T-helper 9 cell (primary cell): ENCODE data around the gene KCTD6.

Experiments used
- DNase-seq: peaks from one replicate; pipeline ENCODE4 v3.0.0-alpha.2; 2020
- total RNA-seq, 2 donors: gene quantifications; one replicate each; lab custom pipeline; 2026; lab: John Stamatoyannopoulos, UW

The KCTD6 gene
- total RNA-seq, result 7.2 to 14.1 reads per million in 2 donors

DNA sequence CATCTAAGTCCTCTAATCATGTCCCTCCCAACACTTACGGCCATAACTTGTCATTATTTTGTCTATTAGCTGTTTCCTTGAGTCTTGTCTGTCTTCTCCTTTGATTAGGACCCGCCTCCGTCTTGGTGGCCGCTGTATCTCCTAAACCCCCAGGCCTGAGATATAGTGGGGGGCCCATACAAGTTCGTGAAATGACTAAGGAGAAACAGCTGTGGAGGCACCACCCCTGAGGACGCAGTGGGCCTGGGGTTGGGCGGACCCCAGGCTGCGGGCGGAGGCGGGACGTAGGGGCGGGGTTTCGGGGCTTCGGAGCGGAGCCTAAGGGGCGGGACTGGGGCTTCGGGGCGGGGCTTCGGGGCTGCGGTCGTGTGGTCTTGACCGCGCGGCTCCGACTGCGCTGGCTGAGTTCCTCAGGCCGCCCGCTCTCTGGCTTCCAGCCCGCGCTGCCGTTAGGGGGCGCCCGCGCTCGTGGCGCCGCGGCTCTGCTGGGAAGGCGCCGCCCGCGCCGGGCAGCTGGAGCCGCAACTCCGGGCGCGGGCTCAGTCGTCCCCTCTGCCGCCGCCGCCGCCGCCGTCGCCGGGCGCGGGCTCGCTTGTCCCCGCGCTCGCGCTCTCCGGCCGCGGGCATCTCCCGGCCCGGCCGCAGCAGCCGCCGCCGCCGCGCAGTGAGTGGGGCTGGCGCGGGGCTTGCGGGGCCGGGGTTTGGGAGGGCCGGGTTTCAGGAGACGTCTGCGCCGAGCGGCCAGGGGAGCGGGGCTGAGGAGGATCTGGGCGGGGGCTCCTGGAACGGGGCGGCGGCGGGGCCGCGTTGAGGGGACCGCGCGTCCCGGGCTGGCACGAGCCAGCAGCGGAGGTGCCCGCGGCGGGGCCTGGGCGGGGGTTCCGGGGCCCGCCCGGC, at the start of gene KCTD6:
TSS of gene KCTD6 (plus strand) at position 591 of the 897 bp plus-strand sequence. CDS start 6,660 bp downstream, outside the sequence.
- DNase-seq, result peak; percentile 82

DNA sequence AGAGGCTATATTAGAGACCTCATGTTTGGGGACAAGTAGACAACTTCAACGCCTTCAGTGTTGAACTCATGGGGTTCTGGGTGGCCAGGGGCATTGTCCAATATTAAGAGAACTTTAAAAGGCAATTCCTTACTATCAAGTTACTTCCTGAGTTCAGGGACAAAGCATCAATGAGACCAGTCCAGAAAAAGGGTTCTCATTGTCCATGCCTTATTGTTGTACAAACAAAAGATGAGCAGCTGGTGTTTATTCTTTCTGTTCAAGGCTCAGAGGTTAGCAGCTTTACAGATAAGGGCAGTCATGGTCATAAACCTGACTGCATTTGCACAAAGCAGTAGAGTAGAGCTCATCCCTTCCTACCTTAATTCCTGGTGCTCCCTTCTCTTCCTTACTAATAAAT, 39.7 kb upstream of the KCTD6 start:
- DNase-seq, result no peak

DNA sequence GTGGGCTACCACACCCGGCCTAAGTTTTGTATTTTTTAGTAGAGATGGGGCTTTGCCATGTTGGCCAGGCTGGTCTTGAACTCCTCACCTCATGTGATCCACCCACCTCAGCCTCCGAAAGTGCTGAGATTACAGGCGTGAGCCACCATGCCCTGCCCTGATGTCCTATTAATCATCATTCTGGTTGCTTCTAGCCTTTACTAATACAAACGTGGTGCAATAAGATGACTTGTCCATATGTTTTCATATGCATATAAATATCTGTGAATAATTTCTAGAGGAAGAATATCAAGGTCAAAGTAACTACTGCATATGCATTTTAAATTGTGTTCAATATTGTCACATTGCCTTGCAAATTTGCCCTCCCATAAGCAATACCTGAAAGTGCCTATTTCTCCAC, 32.7 kb upstream of the KCTD6 start:
- no peak for DNase-seq

DNA sequence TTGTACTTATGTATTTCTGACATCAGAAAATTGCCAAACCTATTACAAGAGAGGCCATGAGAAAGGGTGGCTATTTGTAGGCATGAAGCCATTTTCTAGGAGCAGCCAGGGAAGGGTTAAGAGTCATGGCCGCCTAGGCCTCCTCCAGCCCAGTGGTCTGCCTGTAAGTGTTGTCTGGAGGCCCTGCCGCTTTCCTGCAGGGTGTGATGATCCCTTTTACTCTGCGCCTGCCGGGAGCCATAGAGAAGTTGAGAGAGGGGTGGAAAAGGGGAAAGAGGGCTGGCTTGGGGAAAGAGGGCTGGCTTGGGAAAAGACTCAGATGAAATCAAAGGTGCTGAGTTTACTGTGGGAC, 29.1 kb upstream of the KCTD6 start:
- no peak for DNase-seq

GRCh38 chr3:58463181-58463941, 28.5 kb upstream of the KCTD6 start:
- peak; percentile 42 for DNase-seq

GRCh38 chr3:58463942-58464271, 28.0 kb upstream of the KCTD6 start:
- DNase-seq, result no peak

- DNase-seq, result no peak
Observed at GRCh38 chr3:58464866-58465265, 27.0 kb upstream of the KCTD6 start.

- no peak for DNase-seq
Observed at GRCh38 chr3:58466899-58467563, 24.9 kb upstream of the KCTD6 start.

DNA sequence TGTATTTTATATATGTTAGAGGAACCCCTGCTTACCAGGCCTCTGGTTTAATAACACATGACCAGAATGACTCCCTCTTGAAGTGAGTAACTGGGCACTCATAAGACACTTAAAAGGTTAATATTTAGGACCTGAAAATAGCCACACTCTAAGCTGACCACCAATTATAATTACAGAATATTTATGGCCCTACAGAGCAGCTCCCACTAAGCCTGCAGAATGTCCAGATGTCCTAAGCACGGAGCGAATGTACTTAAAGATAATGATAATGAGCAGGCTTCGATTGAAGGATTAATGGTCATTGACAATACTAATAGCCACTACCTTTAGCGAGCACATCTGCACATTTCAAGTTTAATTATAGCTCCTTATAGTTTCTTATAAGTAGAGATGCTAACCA, 22.8 kb upstream of the KCTD6 start:
- DNase-seq, result no peak

- no peak for DNase-seq
Observed at GRCh38 chr3:58470363-58471024, 21.4 kb upstream of the KCTD6 start.

DNA sequence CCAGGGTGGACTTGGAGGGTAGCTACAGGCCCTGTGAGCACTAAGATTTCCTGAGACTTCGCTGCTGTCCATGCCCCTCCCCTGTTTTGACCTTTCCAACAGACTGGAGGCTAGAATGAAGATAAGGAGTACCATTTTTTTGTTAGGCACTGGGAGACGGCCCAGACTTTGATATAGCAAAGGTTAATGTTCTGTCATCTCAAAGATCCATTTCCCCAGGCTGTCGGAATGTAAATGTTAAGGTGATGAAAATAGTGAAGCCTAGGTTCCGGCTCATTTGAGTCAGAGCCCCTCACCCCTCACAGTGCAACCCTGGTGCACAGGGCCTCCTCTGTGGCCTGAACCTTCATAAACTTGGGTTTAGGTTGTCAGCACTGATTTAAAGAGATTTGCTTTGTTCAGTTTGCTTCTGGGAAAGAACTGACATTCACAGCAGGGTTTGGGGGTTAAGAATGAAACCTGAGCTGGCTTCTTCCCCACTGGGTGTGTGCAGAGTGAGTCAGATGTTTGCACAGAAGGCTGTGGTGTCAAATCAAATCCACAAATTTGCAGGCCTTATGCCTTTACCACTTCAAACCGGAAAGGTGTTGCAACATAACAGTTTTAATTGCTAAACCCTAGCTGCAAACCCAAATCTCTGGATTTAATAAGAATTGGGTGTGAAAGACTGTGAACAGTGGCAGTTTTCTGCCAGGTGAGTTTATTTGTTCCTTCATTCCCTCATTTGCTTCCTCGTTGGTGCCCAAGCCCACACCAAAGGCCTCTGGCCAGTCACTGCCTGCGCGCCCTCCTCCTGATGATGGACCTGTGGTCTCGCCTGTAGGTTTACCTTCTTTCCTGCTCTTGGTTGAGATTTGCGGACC, 20.6 kb upstream of the KCTD6 start:
- no peak for DNase-seq

GRCh38 chr3:58473275-58473674, 18.6 kb upstream of the KCTD6 start:
- no peak for DNase-seq

DNA sequence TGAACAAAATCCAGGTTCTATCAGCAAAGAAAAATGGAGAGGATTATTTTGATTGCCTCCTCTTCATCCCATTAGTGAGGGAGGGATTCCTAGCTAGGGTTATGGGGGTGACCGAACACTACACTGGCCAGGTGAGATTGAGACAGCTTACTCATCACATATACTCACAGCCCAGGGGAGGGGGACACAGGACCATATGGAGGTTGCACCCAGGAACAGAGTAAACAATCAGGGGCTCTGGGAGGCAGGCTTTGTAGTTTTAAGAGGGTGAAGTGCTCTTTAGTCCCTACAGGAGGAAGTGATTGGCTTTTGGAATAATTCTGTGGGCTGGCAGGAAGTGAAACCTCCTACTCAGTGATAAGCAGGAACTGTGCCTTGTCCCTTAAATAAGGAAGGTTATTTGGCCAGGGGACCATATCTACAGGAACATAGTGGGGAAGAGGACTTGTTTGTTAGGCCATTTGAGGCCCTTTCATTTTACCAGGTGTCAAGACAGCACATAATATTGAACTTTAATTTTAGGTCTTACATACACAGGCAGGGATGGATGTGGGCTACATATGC, 17.5 kb upstream of the KCTD6 start:
- no peak for DNase-seq

GRCh38 chr3:58474967-58475578, 16.8 kb upstream of the KCTD6 start:
- DNase-seq, result no peak

- DNase-seq, result no peak
Observed at GRCh38 chr3:58478781-58479180, 13.1 kb upstream of the KCTD6 start.

GRCh38 chr3:58480309-58480708, 11.6 kb upstream of the KCTD6 start:
- no peak for DNase-seq

DNA sequence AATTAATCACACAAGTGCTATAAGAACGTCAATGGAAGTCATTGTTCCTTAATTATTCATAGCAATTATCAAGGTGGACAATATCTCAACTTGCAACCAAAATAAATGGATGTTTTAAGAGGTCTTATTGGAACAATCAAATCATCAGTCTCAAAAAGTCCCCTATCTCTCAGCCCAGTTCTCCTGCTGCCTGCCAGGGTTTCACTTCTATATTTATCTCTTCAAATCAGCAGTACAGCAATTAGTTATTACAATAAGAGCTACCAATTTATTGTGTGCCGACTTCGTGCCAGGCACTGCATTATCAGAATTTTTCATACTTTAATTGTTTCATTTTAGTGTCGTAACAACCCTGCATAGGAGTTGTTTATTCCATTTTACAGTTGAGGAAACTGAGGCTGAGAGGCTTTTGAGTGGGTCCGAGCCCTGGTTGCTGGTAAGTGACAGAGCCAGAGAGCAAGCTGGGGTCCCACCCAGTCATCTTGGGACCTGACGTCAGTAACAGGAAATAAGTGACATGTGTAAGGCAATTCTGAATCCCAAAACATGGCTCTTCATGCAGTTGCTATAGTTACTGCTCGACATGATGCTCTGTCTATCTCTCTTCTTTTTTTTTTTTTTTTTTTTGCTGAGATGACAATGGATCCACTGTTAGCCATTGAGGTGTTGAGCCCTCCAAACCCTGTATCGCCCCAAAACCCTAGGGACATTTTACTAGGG, 8.8 kb upstream of the KCTD6 start:
- DNase-seq, result no peak

DNA sequence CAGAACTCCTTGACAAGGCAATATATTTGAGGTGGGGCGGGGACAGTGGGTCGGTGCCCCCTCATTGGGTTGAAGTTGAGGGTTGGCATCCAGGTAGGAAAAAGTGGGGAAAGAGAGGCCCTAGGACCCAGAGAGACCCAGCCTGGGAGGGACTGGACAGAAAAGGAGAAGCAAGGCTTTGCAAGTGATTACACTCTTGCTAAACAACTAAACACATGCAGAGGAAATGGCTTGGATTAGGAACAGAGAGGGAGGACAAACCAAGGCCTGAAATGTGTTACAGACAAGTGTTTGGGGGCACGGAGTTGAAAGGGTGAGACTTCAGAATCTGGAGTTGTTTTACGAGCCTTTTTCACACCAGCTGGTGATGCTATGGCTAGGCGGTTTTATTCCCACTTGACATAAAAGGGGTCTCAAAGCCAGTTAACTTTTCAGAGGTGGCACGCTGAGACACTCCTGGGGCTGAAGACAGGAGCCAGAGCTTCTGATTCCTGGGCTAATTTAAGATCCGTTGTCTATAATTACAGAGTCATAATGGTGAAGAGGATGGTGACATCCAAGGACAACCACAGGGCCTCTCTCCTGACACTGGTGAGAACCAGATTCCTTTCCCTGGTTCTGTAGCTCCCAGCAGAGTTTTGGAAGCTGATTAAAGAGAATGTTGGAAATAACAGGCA, 7.7 kb upstream of the KCTD6 start:
- no peak for DNase-seq

- no peak for DNase-seq
Observed at GRCh38 chr3:58484722-58485069, 7.2 kb upstream of the KCTD6 start.
